NAMALWA (cell line): Measurements from ENCODE around the gene CDK2AP2.
"Not testable (repeated sequence)": the region's sequence is repeated elsewhere in the genome, so short reads cannot be mapped to it uniquely, and the experiment has no call there.

ENCODE experiments used
- DNase-seq: peaks from one replicate; pipeline ENCODE4 v3.0.0-alpha.2; 2015; ENCODE audit warnings: low spot score

CDK2AP2 gene

GRCh38 chr11:67523556-67524479, 15.9 kb upstream of the CDK2AP2 start:
- DNase-seq = no peak

- no peak for DNase-seq
Measured at GRCh38 chr11:67522844-67523555, 15.0 kb upstream of the CDK2AP2 start, which contains the start of gene CABP2. Gene CABP2 (minus strand): TSS chr11:67523446. CDS start chr11:67523326, 120 bp downstream.

GRCh38 chr11:67522338-67522737, 14.4 kb upstream of the CDK2AP2 start:
- no peak for DNase-seq

GRCh38 chr11:67521924-67522323, 14.0 kb upstream of the CDK2AP2 start:
- DNase-seq = no peak

- no peak for DNase-seq
Measured at GRCh38 chr11:67520856-67521824, 13.2 kb upstream of the CDK2AP2 start.

- no peak for DNase-seq
Measured at GRCh38 chr11:67519726-67520125, 11.8 kb upstream of the CDK2AP2 start.

- DNase-seq = no peak
Measured at GRCh38 chr11:67517784-67518552, 10.0 kb upstream of the CDK2AP2 start.

- DNase-seq = no peak
Measured at GRCh38 chr11:67516806-67517205, 8.8 kb upstream of the CDK2AP2 start.

GRCh38 chr11:67514116-67514515, 6.2 kb upstream of the CDK2AP2 start:
- DNase-seq = no peak

GRCh38 chr11:67511558-67511957, 3.6 kb upstream of the CDK2AP2 start:
- not testable (repeated sequence) for DNase-seq

- no peak for DNase-seq
Measured at GRCh38 chr11:67510023-67510345, 2.0 kb upstream of the CDK2AP2 start.

GRCh38 chr11:67508486-67509121, 642 bp upstream of the CDK2AP2 start:
- peak; percentile 98 for DNase-seq

- DNase-seq = no peak
Measured at GRCh38 chr11:67507242-67507863, 609 bp downstream of the CDK2AP2 start.

GRCh38 chr11:67506426-67507051, 1.4 kb downstream of the CDK2AP2 start:
- DNase-seq = no peak

GRCh38 chr11:67505605-67506396, 2.2 kb downstream of the CDK2AP2 start:
- DNase-seq = peak; percentile 94

- DNase-seq = peak; percentile 71
Measured at GRCh38 chr11:67504950-67505581, 2.9 kb downstream of the CDK2AP2 start, which contains the start of gene PITPNM1. Gene PITPNM1 (minus strand): TSS chr11:67505363. CDS start chr11:67504180, 1,183 bp downstream.

GRCh38 chr11:67504005-67504949, 3.7 kb downstream of the CDK2AP2 start:
- no peak for DNase-seq
